GM19023 (cell line): ENCODE measurements around the gene PHF1.

ENCODE experiments used
- ATAC-seq: cut with Tn5 transposase; IDR thresholded peaks from one replicate; pipeline ENCODE4 v1.9.1; 2021; ENCODE audit warnings: mild to moderate bottlenecking, moderate library complexity; ENCODE audit not compliant: unreplicated experiment

PHF1 gene

DNA sequence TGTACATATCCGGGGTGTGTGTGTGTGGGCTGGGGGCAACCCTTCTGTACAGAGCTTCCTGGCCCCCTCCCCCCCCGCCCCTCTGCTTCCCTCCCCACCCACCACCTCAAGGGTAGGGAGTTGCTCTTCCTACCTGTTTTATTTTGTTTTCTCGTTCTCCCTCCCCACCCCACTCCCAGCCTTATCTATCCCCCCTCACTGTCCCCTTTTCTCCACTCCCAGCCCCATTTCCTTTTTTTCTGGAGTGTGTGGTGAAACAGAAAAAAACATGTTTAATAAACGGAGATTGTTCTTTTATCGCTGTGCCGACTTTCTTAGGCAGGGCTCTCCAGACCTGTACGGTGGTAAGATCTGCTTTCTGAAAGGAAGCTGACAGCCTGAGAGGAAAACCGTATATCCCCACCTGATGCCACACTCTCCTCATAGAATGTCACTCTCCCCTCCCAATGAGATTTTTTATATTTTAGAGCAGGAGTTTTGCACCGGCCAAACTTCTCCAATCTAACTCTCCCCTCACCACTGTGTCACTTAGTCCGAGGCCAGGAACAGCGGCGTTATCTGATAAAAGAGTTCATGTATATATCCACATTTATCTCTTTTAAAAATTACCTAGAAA, 42.7 kb downstream of the PHF1 start:
- no peak for ATAC-seq

DNA sequence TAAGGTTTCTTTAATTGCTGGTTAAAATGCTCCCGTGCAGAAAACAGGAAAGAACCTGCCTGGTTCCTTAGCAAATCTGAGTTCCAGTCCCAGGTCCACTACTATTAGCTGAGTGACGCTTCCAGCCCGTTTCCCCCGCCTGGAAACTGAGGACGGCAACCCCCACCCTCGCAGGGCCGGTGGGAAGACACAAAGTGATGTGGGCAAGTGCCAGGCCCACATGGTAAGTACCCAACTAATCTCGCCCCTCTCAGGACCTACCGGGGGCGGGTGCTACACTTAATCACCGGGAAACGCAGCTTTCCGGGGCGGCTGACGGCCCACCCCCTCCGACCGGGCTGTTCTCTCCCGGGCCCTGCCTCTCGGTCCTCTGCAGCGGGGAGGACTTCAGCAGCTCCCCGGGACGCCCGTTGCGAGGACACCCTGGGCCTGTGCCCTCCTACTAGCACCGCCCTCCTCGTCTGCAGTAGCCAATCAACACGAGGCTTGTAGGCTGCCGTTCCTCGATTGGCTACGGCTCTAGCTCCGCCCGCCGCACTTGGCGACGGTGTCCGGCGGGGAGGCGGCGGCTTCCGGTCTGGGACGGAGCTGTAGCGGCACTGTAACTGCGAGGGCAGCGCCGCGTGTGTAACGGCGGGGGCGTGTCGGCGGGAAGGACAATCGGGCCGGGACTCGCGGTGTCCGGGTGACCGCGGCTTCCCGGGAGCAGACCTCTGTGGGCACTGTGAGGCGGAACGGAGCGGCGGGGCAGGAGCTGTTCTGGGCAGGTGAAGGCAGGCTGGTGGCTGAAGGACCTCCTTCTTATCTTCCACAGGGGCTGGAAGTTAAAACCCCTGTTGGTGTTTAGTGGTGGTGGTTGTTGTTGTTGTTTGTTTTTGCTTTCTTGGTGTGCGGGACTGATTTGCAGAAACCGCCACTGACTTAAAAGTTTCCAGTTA, 43.5 kb downstream of the PHF1 start, which contains the start of gene ZBTB9:
Gene ZBTB9, plus strand, starts transcription at position 568 of the 938 bp plus-strand sequence. CDS start 525 bp downstream, outside the sequence.
- ATAC-seq, result peak; percentile 99

DNA sequence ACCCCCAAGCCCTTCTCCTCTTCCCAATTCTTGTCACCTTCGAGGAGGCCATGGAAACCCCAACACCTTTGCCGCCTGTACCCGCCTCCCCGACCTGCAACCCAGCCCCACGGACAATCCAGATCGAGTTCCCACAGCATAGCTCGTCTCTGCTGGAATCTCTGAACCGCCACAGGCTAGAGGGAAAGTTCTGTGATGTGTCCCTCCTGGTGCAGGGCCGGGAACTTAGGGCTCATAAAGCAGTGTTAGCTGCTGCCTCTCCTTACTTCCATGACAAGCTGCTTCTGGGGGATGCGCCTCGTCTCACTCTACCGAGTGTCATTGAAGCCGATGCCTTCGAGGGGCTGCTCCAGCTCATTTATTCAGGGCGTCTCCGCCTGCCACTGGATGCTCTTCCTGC, 44.2 kb downstream of the PHF1 start:
- no peak for ATAC-seq

DNA sequence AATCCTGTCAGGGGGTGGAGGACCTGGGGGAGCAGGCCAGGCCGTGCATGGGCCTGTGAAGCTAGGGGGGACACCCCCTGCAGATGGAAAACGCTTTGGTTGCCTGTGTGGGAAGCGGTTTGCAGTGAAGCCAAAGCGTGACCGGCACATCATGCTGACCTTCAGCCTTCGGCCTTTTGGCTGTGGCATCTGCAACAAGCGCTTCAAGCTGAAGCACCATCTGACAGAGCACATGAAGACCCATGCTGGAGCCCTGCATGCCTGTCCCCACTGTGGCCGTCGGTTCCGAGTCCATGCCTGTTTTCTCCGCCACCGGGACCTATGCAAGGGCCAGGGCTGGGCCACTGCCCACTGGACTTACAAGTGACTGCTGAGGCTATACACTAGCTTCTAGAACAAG, 45.3 kb downstream of the PHF1 start:
- no peak for ATAC-seq

DNA sequence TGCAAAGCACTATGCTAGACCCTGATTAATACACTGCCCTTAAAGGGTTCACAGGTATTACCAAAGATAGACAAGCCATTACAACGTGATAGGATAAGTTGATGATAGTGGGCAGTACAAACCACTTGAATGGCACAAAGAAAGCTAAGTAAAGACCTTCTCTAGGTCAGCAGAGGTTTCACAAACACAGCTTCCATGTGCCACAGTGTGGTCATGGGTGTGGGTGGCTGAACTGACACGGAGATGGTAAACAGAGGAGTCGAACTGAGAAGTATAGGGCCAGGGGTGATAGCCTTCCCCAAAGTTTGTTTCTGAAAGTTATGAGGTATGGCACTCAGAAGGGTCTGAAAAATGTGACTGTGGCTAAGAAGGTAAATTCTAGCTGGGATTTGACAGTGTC, 47.9 kb downstream of the PHF1 start:
- no peak for ATAC-seq

DNA sequence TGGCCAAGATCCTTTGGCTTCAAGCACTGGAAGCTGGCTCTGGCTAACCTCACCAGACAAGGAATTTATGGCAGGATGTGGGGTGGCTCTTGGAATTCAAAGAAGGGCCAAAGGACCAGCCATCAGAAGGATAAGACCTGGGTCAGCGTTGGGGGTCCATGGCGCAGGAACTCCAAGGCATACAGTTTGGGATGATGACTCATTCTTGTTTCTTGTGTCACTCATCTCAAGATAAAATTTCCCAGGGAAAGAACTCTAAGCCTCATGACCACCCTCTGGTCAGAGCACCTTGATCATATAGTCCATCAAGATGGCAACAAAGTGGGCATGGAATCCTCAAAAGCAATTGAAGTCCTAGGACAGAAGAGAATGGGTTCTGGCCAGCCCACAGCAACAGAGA, 48.4 kb downstream of the PHF1 start:
- no peak for ATAC-seq
